Ovary (tissue), 3 donors: ENCODE measurements around the gene RND2.

Experiments
- EP300 ChIP-seq: sonication (generic); formaldehyde crosslinking; IDR thresholded peaks from one replicate; pipeline ENCODE4 v1.6.1; 2017; ENCODE audit warnings: antibody characterized with exemption
- POLR2A ChIP-seq: fragments of 450-650 bp; IDR thresholded peaks from one replicate; pipeline ENCODE4 v1.6.1; 2017; ENCODE audit warnings: antibody characterized with exemption, mild to moderate bottlenecking, moderate library complexity
- TF ChIP-seq, protein P1 (sequence below), 3 donors: fragments of 450-650 bp in 2 of 3; fragments of 200-600 bp in 1 of 3; IDR thresholded peaks; one replicate each; pipeline versions ENCODE4 v1.5.1 to v1.8.0; 2016 to 2022; ENCODE audit warnings: antibody characterized with exemption in 3 of 3, mild to moderate bottlenecking in 1 of 3
- donor health status: DM: no; HTN: no; CAD: no.

DNA sequence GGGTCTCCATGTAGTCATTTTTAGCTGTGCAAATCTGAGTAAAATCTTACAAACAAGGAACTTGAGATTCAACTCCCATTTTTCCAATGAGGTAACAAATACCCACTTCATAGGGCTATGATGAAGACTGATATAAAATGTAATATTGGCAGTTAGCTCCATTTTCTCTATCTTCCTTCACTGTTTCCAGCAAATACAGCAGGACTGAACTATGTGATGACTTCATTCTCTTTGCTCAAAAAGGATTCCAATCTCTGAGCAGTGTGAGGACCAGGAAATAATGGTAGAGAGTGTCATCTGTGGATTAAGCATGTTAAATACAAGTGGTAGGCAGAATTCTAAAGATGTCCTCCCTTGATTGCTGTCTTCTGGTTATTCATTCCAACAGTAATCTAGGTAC is 18.3 kb downstream of the RND2 start:
- TF ChIP-seq POLR2A (no peak), EP300 (no peak)
- TF ChIP-seq, protein P1, sequence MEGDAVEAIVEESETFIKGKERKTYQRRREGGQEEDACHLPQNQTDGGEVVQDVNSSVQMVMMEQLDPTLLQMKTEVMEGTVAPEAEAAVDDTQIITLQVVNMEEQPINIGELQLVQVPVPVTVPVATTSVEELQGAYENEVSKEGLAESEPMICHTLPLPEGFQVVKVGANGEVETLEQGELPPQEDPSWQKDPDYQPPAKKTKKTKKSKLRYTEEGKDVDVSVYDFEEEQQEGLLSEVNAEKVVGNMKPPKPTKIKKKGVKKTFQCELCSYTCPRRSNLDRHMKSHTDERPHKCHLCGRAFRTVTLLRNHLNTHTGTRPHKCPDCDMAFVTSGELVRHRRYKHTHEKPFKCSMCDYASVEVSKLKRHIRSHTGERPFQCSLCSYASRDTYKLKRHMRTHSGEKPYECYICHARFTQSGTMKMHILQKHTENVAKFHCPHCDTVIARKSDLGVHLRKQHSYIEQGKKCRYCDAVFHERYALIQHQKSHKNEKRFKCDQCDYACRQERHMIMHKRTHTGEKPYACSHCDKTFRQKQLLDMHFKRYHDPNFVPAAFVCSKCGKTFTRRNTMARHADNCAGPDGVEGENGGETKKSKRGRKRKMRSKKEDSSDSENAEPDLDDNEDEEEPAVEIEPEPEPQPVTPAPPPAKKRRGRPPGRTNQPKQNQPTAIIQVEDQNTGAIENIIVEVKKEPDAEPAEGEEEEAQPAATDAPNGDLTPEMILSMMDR (IDR thresholded peaks at IDR 0.05), result no peak
